Raji (cell line): ENCODE data around the gene NDUFA5.

Source experiments
- POLR2A ChIP-seq: IDR thresholded peaks from 2 replicates; pipeline ENCODE4 v1.6.1; 2011; ENCODE audit warnings: low read depth, low read length, control low read depth; ENCODE audit not compliant: insufficient read depth

The NDUFA5 gene

GRCh38 chr7:123557398-123558288 lies at the start of gene NDUFA5:
Gene NDUFA5, minus strand, starts transcription at chr7:123557818. Its CDS starts 23 bp downstream, at chr7:123557795.
- peak; percentile 89 for TF ChIP-seq POLR2A

GRCh38 chr7:123604739-123605138 lies 47.1 kb upstream of the NDUFA5 start:
- no peak for TF ChIP-seq POLR2A

- no peak for TF ChIP-seq POLR2A
Measured at GRCh38 chr7:123602648-123603047, 45.0 kb upstream of the NDUFA5 start.

- TF ChIP-seq POLR2A = no peak
Measured at GRCh38 chr7:123601530-123601929, 43.9 kb upstream of the NDUFA5 start, which contains the start of gene ASB15. Gene ASB15, plus strand, starts transcription at chr7:123601821. Its CDS starts 12,682 bp downstream, at chr7:123614503.

GRCh38 chr7:123600876-123601275 lies 43.3 kb upstream of the NDUFA5 start:
- TF ChIP-seq POLR2A = no peak

GRCh38 chr7:123599766-123600165 lies 42.1 kb upstream of the NDUFA5 start:
- no peak for TF ChIP-seq POLR2A

- no peak for TF ChIP-seq POLR2A
Measured at GRCh38 chr7:123598657-123599056, 41.0 kb upstream of the NDUFA5 start.

GRCh38 chr7:123594813-123595241 lies 37.2 kb upstream of the NDUFA5 start:
- TF ChIP-seq POLR2A = no peak

- TF ChIP-seq POLR2A = no peak
Measured at GRCh38 chr7:123588376-123588775, 30.8 kb upstream of the NDUFA5 start.

- no peak for TF ChIP-seq POLR2A
Measured at GRCh38 chr7:123583821-123584220, 26.2 kb upstream of the NDUFA5 start.

GRCh38 chr7:123581162-123581459 lies 23.5 kb upstream of the NDUFA5 start:
- TF ChIP-seq POLR2A = no peak

- TF ChIP-seq POLR2A = no peak
Measured at GRCh38 chr7:123580406-123581161, 23.0 kb upstream of the NDUFA5 start.

GRCh38 chr7:123579416-123579815 lies 21.8 kb upstream of the NDUFA5 start:
- no peak for TF ChIP-seq POLR2A

GRCh38 chr7:123573896-123574467 lies 16.4 kb upstream of the NDUFA5 start:
- TF ChIP-seq POLR2A = no peak

- TF ChIP-seq POLR2A = no peak
Measured at GRCh38 chr7:123573341-123573740, 15.7 kb upstream of the NDUFA5 start.

- TF ChIP-seq POLR2A = no peak
Measured at GRCh38 chr7:123571684-123572083, 14.1 kb upstream of the NDUFA5 start.
